Measurements from ENCODE around the gene CPA2. TPM values are rescaled to one million over a fixed set of nuclear protein-coding genes. Genes with fewer than 3 reads are reported as not detected.

CPA2 gene
- total RNA-seq, 1 donor from 2014 or later, result 85.0 TPM

GRCh38 chr7:130322615-130323014 is 56.0 kb downstream of the CPA2 start:
- no peak overlapping the region for H3K27ac Mint-ChIP-seq
- no peak for TF ChIP-seq CTCF (IDR thresholded peaks at IDR 0.05; ENCODE audit: unreplicated experiment)
- H3K27me3 Mint-ChIP-seq, result no peaks in the 10 kb centered on the region
- H3K4me3 Mint-ChIP-seq (ENCODE audit: low read depth), result no peak overlapping the region
- DNase-seq (ENCODE audit: low spot score, unreplicated experiment), result no peak
- H3K4me1 Mint-ChIP-seq (ENCODE audit: low read depth), result no peaks in the 10 kb centered on the region
- no peaks in the 10 kb centered on the region for H3K9me3 Mint-ChIP-seq (ENCODE audit: low read depth)
- no peaks in the 10 kb centered on the region for H3K36me3 Mint-ChIP-seq (ENCODE audit: insufficient read depth)

GRCh38 chr7:130324306-130324943 is 57.8 kb downstream of the CPA2 start:
- Mint-ChIP-seq H3K27me3 (no peaks in the 10 kb centered on the region), H3K4me1 (ENCODE audit: low read depth) (no peaks in the 10 kb centered on the region), H3K4me3 (ENCODE audit: low read depth) (no peak overlapping the region), H3K27ac (no peak overlapping the region), H3K9me3 (ENCODE audit: low read depth) (no peaks in the 10 kb centered on the region), H3K36me3 (ENCODE audit: insufficient read depth) (no peaks in the 10 kb centered on the region)
- no peak for DNase-seq (ENCODE audit: low spot score, unreplicated experiment)
- no peak for TF ChIP-seq CTCF (IDR thresholded peaks at IDR 0.05; ENCODE audit: unreplicated experiment)

GRCh38 chr7:130329681-130330080 is 63.0 kb downstream of the CPA2 start:
- Mint-ChIP-seq H3K27ac (no peak overlapping the region), H3K36me3 (ENCODE audit: insufficient read depth) (no peaks in the 10 kb centered on the region), H3K4me1 (ENCODE audit: low read depth) (peaks cover 5% of the 10 kb centered on the region), H3K27me3 (no peaks in the 10 kb centered on the region), H3K4me3 (ENCODE audit: low read depth) (no peak overlapping the region), H3K9me3 (ENCODE audit: low read depth) (no peaks in the 10 kb centered on the region)
- no peak for DNase-seq (ENCODE audit: low spot score, unreplicated experiment)
- no peak for TF ChIP-seq CTCF (IDR thresholded peaks at IDR 0.05; ENCODE audit: unreplicated experiment)

- H3K4me3 Mint-ChIP-seq (ENCODE audit: low read depth), result no peak overlapping the region
- no peaks in the 10 kb centered on the region for H3K27me3 Mint-ChIP-seq
- DNase-seq (ENCODE audit: low spot score, unreplicated experiment), result no peak
- no peaks in the 10 kb centered on the region for H3K9me3 Mint-ChIP-seq (ENCODE audit: low read depth)
- TF ChIP-seq CTCF (IDR thresholded peaks at IDR 0.05; ENCODE audit: unreplicated experiment), result no peak
- no peak overlapping the region for H3K27ac Mint-ChIP-seq
- no peaks in the 10 kb centered on the region for H3K36me3 Mint-ChIP-seq (ENCODE audit: insufficient read depth)
- H3K4me1 Mint-ChIP-seq (ENCODE audit: low read depth), result peaks cover 5% of the 10 kb centered on the region
Measured at GRCh38 chr7:130332259-130333053, 65.8 kb downstream of the CPA2 start.

- H3K36me3 Mint-ChIP-seq (ENCODE audit: insufficient read depth), result no peaks in the 10 kb centered on the region
- DNase-seq (ENCODE audit: low spot score, unreplicated experiment), result no peak
- H3K27ac Mint-ChIP-seq, result no peak overlapping the region
- H3K4me3 Mint-ChIP-seq (ENCODE audit: low read depth), result no peak overlapping the region
- H3K9me3 Mint-ChIP-seq (ENCODE audit: low read depth), result no peaks in the 10 kb centered on the region
- no peak for TF ChIP-seq CTCF (IDR thresholded peaks at IDR 0.05; ENCODE audit: unreplicated experiment)
- H3K4me1 Mint-ChIP-seq (ENCODE audit: low read depth), result peaks cover 5% of the 10 kb centered on the region
- no peaks in the 10 kb centered on the region for H3K27me3 Mint-ChIP-seq
Measured at GRCh38 chr7:130333832-130334231, 67.2 kb downstream of the CPA2 start.

Data from progenitor cell of endocrine pancreas (in vitro differentiated cells).